Embryonic facial prominence (tissue), 1 donor: Measurements from ENCODE around the gene HTR1D.
"Not testable (repeated sequence)": the region's sequence is repeated elsewhere in the genome, so short reads cannot be mapped to it uniquely, and the experiment has no call there.

Experiments
- DNase-seq: peaks from one replicate; pipeline ENCODE4 v3.0.0-alpha.2; 2016; ENCODE audit errors: extremely low spot score

Gene HTR1D, protein sequence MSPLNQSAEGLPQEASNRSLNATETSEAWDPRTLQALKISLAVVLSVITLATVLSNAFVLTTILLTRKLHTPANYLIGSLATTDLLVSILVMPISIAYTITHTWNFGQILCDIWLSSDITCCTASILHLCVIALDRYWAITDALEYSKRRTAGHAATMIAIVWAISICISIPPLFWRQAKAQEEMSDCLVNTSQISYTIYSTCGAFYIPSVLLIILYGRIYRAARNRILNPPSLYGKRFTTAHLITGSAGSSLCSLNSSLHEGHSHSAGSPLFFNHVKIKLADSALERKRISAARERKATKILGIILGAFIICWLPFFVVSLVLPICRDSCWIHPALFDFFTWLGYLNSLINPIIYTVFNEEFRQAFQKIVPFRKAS

GRCh38 chr1:23217421-23218115 is at the start of gene HTR1D:
Gene HTR1D, minus strand, starts transcription at chr1:23217502. Its CDS starts 23,283 bp downstream, at chr1:23194219.
- no peak for DNase-seq

DNA sequence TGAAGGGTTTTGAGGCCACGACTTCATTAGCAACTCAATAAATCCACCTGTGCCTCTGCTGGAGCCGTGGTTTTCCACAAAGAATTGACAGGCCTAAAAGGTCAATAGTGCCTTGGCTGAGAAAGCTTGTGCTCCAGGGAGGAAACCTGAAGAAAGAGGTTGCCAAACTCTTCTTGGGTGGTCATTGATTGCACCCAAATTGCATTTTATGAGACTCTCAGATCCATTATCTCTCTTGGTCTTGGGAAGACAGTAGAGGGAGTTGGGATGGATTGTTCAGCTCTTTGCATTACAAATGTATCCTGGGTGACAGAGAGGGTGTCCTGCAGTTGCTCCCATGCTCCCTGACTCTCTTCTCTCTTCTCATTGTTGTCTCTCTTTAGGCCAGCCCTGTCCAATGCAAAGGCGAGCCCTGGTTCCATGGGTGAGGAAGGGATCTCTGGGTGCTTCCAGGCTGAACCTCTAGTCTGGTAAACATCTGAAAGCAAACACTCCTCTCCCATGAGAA is 46.1 kb upstream of the HTR1D start:
- DNase-seq: no peak

DNA sequence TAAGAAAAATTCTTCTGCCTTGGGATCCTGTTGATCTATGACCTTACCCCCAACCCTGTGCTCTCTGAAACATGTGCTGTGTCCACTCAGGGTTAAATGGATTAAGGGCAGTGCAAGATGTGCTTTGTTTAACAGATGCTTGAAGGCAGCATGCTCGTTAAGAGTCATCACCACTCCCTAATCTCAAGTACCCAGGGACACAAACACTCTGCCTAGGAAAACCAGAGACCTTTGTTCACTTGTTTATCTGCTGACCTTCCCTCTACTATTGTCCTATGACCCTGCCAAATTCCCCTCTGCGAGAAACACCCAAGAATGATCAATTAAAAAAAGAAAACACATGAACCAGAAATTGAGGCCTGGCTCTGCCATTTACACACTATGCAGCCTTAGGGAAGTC is 40.8 kb upstream of the HTR1D start:
- not testable (repeated sequence) for DNase-seq

- DNase-seq: not testable (repeated sequence)
Measured at GRCh38 chr1:23257371-23257770, 40.1 kb upstream of the HTR1D start.

DNA sequence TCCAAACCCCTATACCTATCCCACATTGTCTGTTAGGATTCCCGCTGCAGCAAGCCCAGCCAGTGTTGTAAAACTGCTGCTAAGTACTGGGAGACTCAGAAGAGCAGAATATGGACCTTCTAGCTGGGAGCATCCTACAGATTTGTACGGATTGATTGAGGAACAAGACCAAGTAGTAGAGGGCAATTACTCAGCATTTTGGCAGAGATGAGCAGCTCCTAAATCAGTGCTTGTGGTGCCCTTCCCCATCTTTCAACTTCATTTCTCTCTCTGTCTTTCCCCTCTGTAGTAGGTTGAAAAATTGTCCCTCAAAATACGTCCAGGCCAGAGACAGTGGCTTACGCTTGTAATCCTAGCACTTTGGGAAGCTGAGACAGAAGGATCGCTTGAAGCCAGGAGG is 37.3 kb upstream of the HTR1D start:
- DNase-seq: no peak

DNA sequence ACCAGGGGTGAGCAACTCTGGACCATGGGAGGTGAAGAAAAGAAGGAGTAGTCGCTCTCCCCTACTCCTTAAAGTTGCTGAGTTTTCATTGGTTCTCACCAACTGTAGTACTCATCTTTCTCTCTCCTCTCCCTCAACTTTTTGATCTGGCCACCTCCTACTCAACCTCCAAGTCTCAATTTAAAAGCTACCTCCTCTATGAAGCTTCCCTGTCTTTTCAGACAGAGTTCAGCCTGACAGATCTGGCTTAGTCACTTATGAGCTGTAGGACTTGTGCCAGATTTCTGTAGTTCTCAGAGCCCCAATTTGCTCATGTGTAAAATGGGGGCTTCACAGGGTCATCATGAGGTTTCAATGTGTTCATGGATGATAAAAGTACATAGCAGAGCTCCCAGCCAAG is 34.5 kb upstream of the HTR1D start:
- no peak for DNase-seq

DNA sequence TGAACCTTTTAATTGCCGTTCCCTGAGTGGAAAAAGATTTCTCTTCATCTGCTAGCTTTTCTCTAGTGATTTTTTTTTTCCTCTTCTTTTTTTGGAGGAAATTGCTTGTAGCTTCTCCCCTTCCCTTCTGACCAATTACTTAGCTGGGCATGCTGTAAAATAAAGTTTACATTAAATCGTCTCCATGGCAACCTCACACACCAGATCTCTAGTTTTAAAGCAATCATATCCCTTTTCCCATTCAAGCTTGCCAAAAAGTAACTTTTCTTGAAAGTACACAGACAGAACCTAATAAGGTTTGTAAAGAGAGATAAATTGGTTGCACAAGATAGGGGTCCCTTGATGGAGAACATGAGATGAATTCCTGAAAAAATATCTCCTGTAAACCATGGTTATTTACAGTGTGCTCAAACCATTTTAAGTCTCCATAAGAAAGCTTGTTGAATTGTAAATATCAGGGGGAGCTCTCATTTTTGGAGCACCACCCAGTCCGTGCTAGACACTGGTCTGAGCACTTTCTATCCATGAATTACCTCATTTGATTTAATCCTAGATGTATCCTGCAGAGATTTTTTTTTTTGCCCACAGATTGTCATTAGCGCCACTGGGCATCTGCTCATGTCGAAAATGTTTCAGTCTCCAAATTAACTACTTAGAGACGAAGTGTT is 32.6 kb upstream of the HTR1D start:
- peak; percentile 86 for DNase-seq

DNA sequence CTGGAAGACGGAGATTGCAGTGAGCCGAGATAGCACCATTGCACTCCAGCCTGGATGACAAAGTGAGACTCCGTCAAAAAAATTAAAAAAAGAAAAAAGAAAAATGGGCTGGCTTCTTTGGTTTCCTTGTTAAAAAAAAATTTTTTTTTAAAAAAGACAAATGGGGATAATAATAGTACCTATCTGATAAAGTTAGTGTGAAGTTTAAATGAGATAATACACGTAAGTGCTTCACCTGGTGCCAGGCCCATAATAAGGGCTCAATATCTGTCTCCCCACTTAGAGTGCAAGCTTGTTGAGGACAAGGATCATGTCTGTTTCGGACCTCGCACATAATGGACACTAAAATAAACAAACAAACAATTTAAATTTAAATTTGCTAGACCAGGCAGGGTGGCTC is 30.0 kb upstream of the HTR1D start:
- no peak for DNase-seq

GRCh38 chr1:23246274-23246673 is 29.0 kb upstream of the HTR1D start:
- DNase-seq: no peak

GRCh38 chr1:23244256-23244761 is 27.0 kb upstream of the HTR1D start:
- DNase-seq: no peak

- DNase-seq: no peak
Measured at GRCh38 chr1:23242414-23242813, 25.1 kb upstream of the HTR1D start.

- no peak for DNase-seq
Measured at GRCh38 chr1:23239638-23240295, 22.5 kb upstream of the HTR1D start.

DNA sequence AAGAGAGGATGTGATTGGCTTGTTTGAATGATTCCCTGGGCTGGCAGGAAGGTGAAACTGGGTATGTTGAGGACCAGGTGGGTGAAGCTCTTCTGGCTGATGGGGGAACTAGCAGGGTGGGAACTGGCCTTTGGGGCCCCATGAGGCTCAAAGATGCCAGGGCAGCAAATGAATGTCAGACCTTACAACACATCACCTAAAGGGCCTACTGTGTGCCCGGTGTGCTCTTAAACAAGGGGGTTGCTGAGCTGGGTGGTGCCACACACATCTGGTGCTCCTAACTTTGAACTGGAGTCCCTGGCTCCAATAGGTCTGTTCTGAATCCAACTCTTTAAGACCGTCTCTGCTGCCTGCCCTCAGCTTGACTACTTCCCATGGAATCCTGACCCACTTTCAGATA is 21.3 kb upstream of the HTR1D start:
- no peak for DNase-seq

- DNase-seq: no peak
Measured at GRCh38 chr1:23237508-23237907, 20.2 kb upstream of the HTR1D start.

GRCh38 chr1:23227806-23228205 is 10.5 kb upstream of the HTR1D start:
- no peak for DNase-seq

DNA sequence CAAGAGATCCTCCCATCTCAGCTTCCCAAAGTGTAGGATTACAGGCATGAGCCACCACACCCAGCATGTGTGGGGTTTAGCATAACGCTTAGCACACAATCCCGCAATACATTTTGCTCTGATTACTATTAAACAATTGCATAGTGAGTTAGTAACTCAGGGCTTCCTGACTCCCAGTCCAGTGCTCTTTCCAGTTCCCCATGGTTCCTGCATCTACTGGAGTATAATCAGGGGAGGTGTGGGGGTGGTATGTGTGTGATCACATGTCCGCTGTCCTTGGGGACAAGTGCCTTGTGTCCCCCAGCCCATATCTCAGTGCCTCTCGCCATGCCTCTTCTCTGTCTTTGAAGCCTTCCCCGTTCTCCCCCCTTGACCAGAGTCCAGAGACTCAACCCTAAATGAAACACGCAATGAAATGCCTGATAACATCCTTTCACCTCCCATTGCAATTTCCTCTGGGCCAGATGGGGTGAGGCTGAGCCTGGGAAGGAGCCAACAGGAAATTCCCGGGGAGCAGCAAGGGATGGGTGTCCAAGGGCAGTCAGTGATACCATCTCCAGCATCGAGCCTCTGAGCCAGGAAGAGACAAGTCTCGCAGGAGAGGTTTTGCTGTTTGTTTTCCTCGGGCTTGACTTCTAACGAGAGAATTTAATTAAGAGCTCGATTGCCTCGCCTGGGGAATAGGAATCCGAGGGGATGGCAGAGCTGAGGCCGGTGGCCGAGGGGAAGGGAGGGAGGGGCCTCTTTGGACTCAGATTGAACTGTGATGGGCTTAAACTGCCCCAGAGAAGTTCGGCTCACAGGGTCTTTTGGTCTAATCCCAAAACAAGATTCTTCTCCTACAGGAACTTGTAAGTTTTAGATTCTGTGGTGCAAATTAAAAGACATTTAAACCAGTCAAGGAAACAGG is 7.7 kb upstream of the HTR1D start:
- DNase-seq: no peak

GRCh38 chr1:23223963-23224362 is 6.7 kb upstream of the HTR1D start:
- DNase-seq: not testable (repeated sequence)

GRCh38 chr1:23223490-23223951 is 6.2 kb upstream of the HTR1D start:
- DNase-seq: not testable (repeated sequence)

GRCh38 chr1:23222742-23223141 is 5.4 kb upstream of the HTR1D start:
- DNase-seq: no peak

DNA sequence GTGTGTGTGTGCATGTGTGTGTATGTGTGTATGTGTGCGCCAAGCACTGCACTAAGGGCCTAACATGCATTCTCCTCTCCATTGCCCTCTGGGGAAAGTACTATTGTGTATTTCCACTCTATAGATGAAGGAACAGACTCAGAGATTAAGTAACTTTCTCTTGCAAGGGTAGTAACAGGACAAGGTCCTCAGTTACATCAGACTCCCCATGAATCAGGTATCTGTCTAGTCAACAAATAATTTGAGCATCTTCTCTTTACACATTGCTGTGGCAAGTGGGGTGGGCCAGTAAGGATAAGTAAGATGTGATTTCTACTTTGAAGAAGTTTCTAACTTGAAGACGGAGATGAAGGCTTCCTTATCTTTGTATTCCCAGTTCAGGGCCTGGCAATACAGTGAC is 5.0 kb upstream of the HTR1D start:
- DNase-seq: no peak

DNA sequence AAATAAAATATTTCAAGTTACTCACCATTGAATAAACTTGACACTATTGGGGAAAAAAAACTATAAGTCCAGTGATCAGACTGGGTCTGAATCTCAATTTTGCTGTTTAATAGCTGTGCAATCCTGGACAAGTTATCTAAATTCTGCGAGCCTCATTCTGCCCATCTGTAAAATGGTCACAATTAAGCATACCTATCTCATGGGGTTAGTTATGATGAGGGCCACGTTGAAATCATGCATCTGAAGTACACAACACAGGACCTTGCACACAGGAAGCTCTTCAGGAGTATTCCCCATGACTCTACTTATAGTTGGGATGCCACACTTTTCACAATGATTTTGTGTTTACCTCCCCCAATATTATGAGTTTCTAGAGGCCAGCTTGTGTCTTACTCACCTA is 3.8 kb upstream of the HTR1D start:
- no peak for DNase-seq
